K562 (cell line): Measurements from ENCODE around the gene ZW10. TPM values are rescaled to one million over a fixed set of nuclear protein-coding genes. Genes with fewer than 3 reads are reported as not detected.

Source experiments
- ATAC-seq: fragments of 200-7000 bp; cut with Tn5 transposase; 3 replicates; pipeline ENCODE4 v1.9.1; 2020; ENCODE audit warnings: moderate library complexity
- BruUV-seq: library from RNA; stranded (reverse); fragments of 400-500 nt; replicated peaks from 2 replicates; lab custom pipeline; 2021; lab: Mats Ljungman, UMichigan
- CTCF ChIA-PET: fragments of 300-600 bp; formaldehyde crosslinking; extraction: SDS; loops from one replicate; lab custom pipeline; 2021; ENCODE audit warnings: low intra/inter-chr PET ratio; lab: Yijun Ruan, JAX
- POLR2A ChIA-PET: fragments of 300-600, 350-650 bp; sonication (Branson Sonifier 250); formaldehyde crosslinking; extraction: SDS; loops from one replicate; lab custom pipeline; 2021; ENCODE audit warnings: antibody characterized with exemption, inconsistent platforms; lab: Yijun Ruan, JAX
- DNase-seq, 4 experiments: peaks; one replicate each; pipeline versions ENCODE4 v3.0.0 to v3.0.0-alpha.2; 2011 to 2018; ENCODE audit warnings: low spot score in 3 of 4, mixed read lengths in 3 of 4; ENCODE audit errors: extremely low read depth in 1 of 4
- FAIRE-seq: peaks from 2 replicates; lab custom pipeline; 2011; peaks lifted over from hg19 to GRCh38; lab: Jason Lieb, UNC
- H2AFZ ChIP-seq: 2 replicates; pipeline ENCODE4 v1.6.0; 2011; ENCODE audit warnings: low read depth, low read length, control low read depth, inconsistent platforms
- H3K27ac ChIP-seq: fragments of 200-600 bp; 3 replicates; pipeline ENCODE4 v1.8.0; 2011; ENCODE audit warnings: low read depth, mild to moderate bottlenecking, control low read depth, inconsistent platforms, low read length, moderate library complexity, mixed read lengths; ENCODE audit errors: extremely low read depth
- H3K27me3 ChIP-seq, 2 experiments: fragments of 300-600 bp in 1 of 2; 2 replicates in 1 of 2; 3 replicates in 1 of 2; pipeline versions ENCODE4 v1.6.0 to v1.8.0; 2011; ENCODE audit warnings: inconsistent platforms in 2 of 2, low read length in 2 of 2, mild to moderate bottlenecking in 1 of 2, mixed read lengths in 1 of 2, moderate library complexity in 1 of 2; ENCODE audit not compliant: control insufficient read depth in 2 of 2, insufficient read depth in 2 of 2
- H3K36me3 ChIP-seq: fragments of 300-600 bp; 3 replicates; pipeline ENCODE4 v1.8.0; 2011; ENCODE audit warnings: mild to moderate bottlenecking, low read length, inconsistent platforms; ENCODE audit not compliant: control insufficient read depth, insufficient read depth
- H3K4me1 ChIP-seq, 2 experiments: fragments of 200-600 bp in 1 of 2; replicated peaks in 1 of 2; 2 replicates in 1 of 2; 3 replicates in 1 of 2; pipeline versions ENCODE4 v1.5.1 to v1.8.0; 2011; ENCODE audit warnings: inconsistent platforms in 2 of 2, low read length in 2 of 2, mild to moderate bottlenecking in 1 of 2, mixed read lengths in 1 of 2, moderate library complexity in 1 of 2; ENCODE audit not compliant: control insufficient read depth in 2 of 2, insufficient read depth in 2 of 2
- H3K4me2 ChIP-seq: 2 replicates; pipeline ENCODE4 v1.6.1; 2011; ENCODE audit warnings: low read length, control low read depth, inconsistent platforms, mixed read lengths; ENCODE audit not compliant: insufficient read depth
- H3K4me3 ChIP-seq: fragments of 200-600 bp; sonication (generic), shearing (Covaris generic); 2 replicates; pipeline ENCODE4 v1.5.1; 2016; ENCODE audit warnings: control low read depth, inconsistent platforms
- H3K79me2 ChIP-seq: fragments of 200-600 bp; 3 replicates; pipeline ENCODE4 v1.8.0; 2011; ENCODE audit warnings: low read length, inconsistent platforms; ENCODE audit not compliant: control insufficient read depth, insufficient read depth
- H3K9ac ChIP-seq, 2 experiments: 2 replicates each; pipeline versions ENCODE4 v1.6.0 to v1.6.1; 2011; ENCODE audit warnings: low read depth in 2 of 2, low read length in 2 of 2, control low read depth in 1 of 2, inconsistent platforms in 1 of 2, mild to moderate bottlenecking in 1 of 2, mixed read lengths in 1 of 2; ENCODE audit not compliant: insufficient read depth in 1 of 2
- H3K9me1 ChIP-seq: one replicate; pipeline ENCODE4 v1.6.0; 2011; ENCODE audit warnings: inconsistent platforms, mild to moderate bottlenecking, low read length, moderate library complexity; ENCODE audit not compliant: control insufficient read depth, insufficient read depth
- H3K9me3 ChIP-seq: replicated peaks from 2 replicates; pipeline ENCODE4 v1.5.1; 2011; ENCODE audit warnings: low read depth, low read length, inconsistent platforms; ENCODE audit not compliant: control insufficient read depth, insufficient read depth
- H4K20me1 ChIP-seq: replicated peaks from 2 replicates; pipeline ENCODE4 v1.6.1; 2011; ENCODE audit warnings: low read length, inconsistent platforms, mixed read lengths; ENCODE audit not compliant: control insufficient read depth, insufficient read depth
- CEBPB ChIP-seq: fragments of 450-650 bp; IDR thresholded peaks from 2 replicates; pipeline ENCODE4 v1.6.1; 2016; ENCODE audit warnings: missing genetic modification characterization, missing compliant biosample characterization
- CREB5 ChIP-seq: fragments of 250-450 bp; sonication (Bioruptor Pico); IDR thresholded peaks from 2 replicates; pipeline ENCODE4 v1.5.0; 2020; ENCODE audit warnings: mild to moderate bottlenecking
- CREBBP ChIP-seq: IDR thresholded peaks from one replicate; pipeline ENCODE4 v1.6.1; 2012; ENCODE audit warnings: low read depth, mild to moderate bottlenecking, control low read depth, inconsistent platforms, low read length
- DNMT1 ChIP-seq: fragments of 450-650 bp; IDR thresholded peaks from 2 replicates; pipeline ENCODE4 v1.6.1; 2016; ENCODE audit warnings: antibody characterized with exemption, mild to moderate bottlenecking
- EGR1 ChIP-seq: fragments of 450-650 bp; conservative IDR thresholded peaks from 2 replicates; pipeline ENCODE4 v1.6.1; 2017; ENCODE audit warnings: mild to moderate bottlenecking
- GATAD2A ChIP-seq: fragments of 450-650 bp; IDR thresholded peaks from 2 replicates; pipeline ENCODE4 v1.6.1; 2017
- HDGF ChIP-seq: fragments of 450-650 bp; IDR thresholded peaks from 2 replicates; pipeline ENCODE4 v1.6.1; 2016
- HNRNPL ChIP-seq: fragments of 200-400 bp; formaldehyde crosslinking; IDR thresholded peaks from 2 replicates; pipeline ENCODE4 v1.6.1; 2017; ENCODE audit warnings: low read depth, mild to moderate bottlenecking, low read length
- MAZ ChIP-seq, 2 experiments: fragments of 450-650 bp in 1 of 2; sonication (generic) in 1 of 2; formaldehyde crosslinking; IDR thresholded peaks in 1 of 2; conservative IDR thresholded peaks in 1 of 2; 2 replicates each; pipeline versions ENCODE4 v1.4.0 to v1.5.0; 2020; ENCODE audit warnings: mild to moderate bottlenecking in 1 of 2, missing genetic modification reagents in 1 of 2
- MTF1 ChIP-seq: fragments of 250-450 bp; sonication (Bioruptor Pico); IDR thresholded peaks from 2 replicates; pipeline ENCODE4 v1.9.0; 2021; ENCODE audit warnings: moderate library complexity, mild to moderate bottlenecking, inconsistent platforms, borderline replicate concordance
- POLR2AphosphoS2 ChIP-seq: IDR thresholded peaks from 2 replicates; pipeline ENCODE4 v1.6.1; 2012; ENCODE audit warnings: low read length, improper control_type of control experiment
- SNAPC5 ChIP-seq: fragments of 250-450 bp; sonication (Bioruptor Pico); IDR thresholded peaks from 2 replicates; pipeline ENCODE4 v1.8.0; 2021; ENCODE audit warnings: moderate library complexity, mild to moderate bottlenecking, inconsistent platforms
- TCFL5 ChIP-seq: fragments of 250-450 bp; sonication (Bioruptor Pico); conservative IDR thresholded peaks from 2 replicates; pipeline ENCODE4 v1.6.1; 2021; ENCODE audit warnings: mild to moderate bottlenecking, moderate library complexity, matching md5 sums
- XRCC3 ChIP-seq: fragments of 450-650 bp; IDR thresholded peaks from 2 replicates; pipeline ENCODE4 v1.6.1; 2017; ENCODE audit warnings: mild to moderate bottlenecking, moderate library complexity
- ZMIZ1 ChIP-seq, 2 experiments: fragments of 150-350 bp in 1 of 2; IDR thresholded peaks; 2 replicates each; pipeline ENCODE4 v1.6.1; 2012 to 2016; ENCODE audit warnings: low read depth in 2 of 2, low read length in 2 of 2, mild to moderate bottlenecking in 1 of 2, moderate library complexity in 1 of 2
- ZNF354B ChIP-seq: fragments of 250-450 bp; sonication (Bioruptor Pico); IDR thresholded peaks from 2 replicates; pipeline ENCODE4 v1.4.0; 2020
- ZNF444 ChIP-seq: fragments of 250-450 bp; sonication (Bioruptor Pico); IDR thresholded peaks from 2 replicates; pipeline ENCODE4 v1.4.0; 2020; ENCODE audit warnings: mild to moderate bottlenecking, moderate library complexity
- WGBS: fragments of 100-300 bp; shearing (Covaris generic); methylation state at CpG from one replicate; pipeline ENCODE4 v1.1.6; 2016; ENCODE audit warnings: low coverage, mixed read lengths; ENCODE audit not compliant: insufficient coverage; ENCODE audit errors: missing lambda C conversion rate; 5-methylcytosine and 5-hydroxymethylcytosine counted together
- in situ Hi-C: fragments of 300-500 bp; cut with MboI; formaldehyde crosslinking; loops from 4 replicates; pipeline ENCODE4 v1.15.0; 2018; ENCODE audit warnings: inconsistent platforms, mixed read lengths
- intact Hi-C: fragments of 100-400 bp; cut with micrococcal nuclease; formaldehyde crosslinking; loops from 2 replicates; pipeline ENCODE4 v1.14.2; 2022
- polyA plus RNA-seq, 8 experiments: library from polyadenylated mRNA; depleted of rRNA in 4 of 8; stranded (reverse) in 5 of 8; unstranded in 3 of 8; fragments of >200 nt; fragmentation: Nextera tagmentation in 2 of 8; fragmentation: Illumina TruSeq in 1 of 8; extraction: Ambion mirVana in 2 of 8; extraction: Trizol in 1 of 8; gene quantifications; 2 replicates each; pipeline versions ENCODE4 v1.2.1 to v1.2.3, GENCODE V29; 2011 to 2014; ENCODE audit warnings: inconsistent platforms in 1 of 8, missing spikeins in 1 of 8
- total RNA-seq, 7 experiments: library from RNA; depleted of rRNA in 6 of 7; stranded (reverse); fragments of >200 nt in 6 of 7; fragmentation: Illumina TruSeq in 2 of 7; extraction: Trizol in 2 of 7; gene quantifications; 2 replicates each; pipeline versions ENCODE4 v1.2.1 to v1.2.3, GENCODE V29; 2011 to 2021; ENCODE audit warnings: low replicate concordance in 1 of 7

The ZW10 gene
- total and polyA plus RNA-seq, 9 of the 15 experiments (the other 6 are each of a cell fraction or from before 2014, with no cell fraction given), result 9.4 to 37.7 (median 25.0) TPM

GRCh38 chr11:113817626-113818025, 44.1 kb upstream of the ZW10 start:
- Histone ChIP-seq H3K79me2 (no peaks in the 10 kb centered on the region), H3K4me3 (no peak overlapping the region), H3K27me3 (no peaks in the 10 kb centered on the region), H3K4me2 (no peak overlapping the region), H4K20me1 (no peaks in the 10 kb centered on the region), H3K36me3 (peaks cover 28% of the 10 kb centered on the region; the same call in 2 of the 3 replicates), H3K9me1 (no peaks in the 10 kb centered on the region), H3K4me1 (no peaks in the 10 kb centered on the region), H3K9ac (no peak overlapping the region), H3K9me3 (no peaks in the 10 kb centered on the region), H2AFZ (no peak overlapping the region), H3K27ac (no peak overlapping the region)
- intact Hi-C loops (no loop called here), in situ Hi-C loops (no loop called here)
- FAIRE-seq (no peak), DNase-seq (no peak), ATAC-seq (no peak)
- TF ChIP-seq CREBBP, result no peak
- TF ChIP-seq XRCC3, result no peak
- TF ChIP-seq TCFL5 (CRISPR knock-in tag), result no peak
- TF ChIP-seq CEBPB (tag), result no peak
- TF ChIP-seq CREB5 (CRISPR knock-in tag), result no peak
- no peak for TF ChIP-seq MTF1
- no peak for TF ChIP-seq GATAD2A
- TF ChIP-seq ZNF444 (CRISPR knock-in tag), result no peak
- TF ChIP-seq HDGF, result no peak
- TF ChIP-seq POLR2AphosphoS2, result no peak
- no peak for TF ChIP-seq ZMIZ1 (IDR thresholded peaks at IDR 0.05; ENCODE audit: low read depth in 2 of 2, low read length in 2 of 2)
- no peak for TF ChIP-seq ZNF354B (CRISPR knock-in tag)
- TF ChIP-seq MAZ (CRISPR knock-in tag; conservative IDR thresholded peaks at IDR 0.05 in 1 of 2, IDR thresholded peaks at IDR 0.05 in 1 of 2), result no peak
- TF ChIP-seq EGR1, result no peak
- TF ChIP-seq HNRNPL, result no peak
- no peak for TF ChIP-seq DNMT1
- no peak for TF ChIP-seq SNAPC5
- 87% methylated on average over 6 of the region's 6 CpGs for WGBS
- CTCF ChIA-PET, result no interaction called here
- POLR2A ChIA-PET, result interaction anchor here (0.7 kb wide), 1 partner anchor 15 kb away, joined by 3 read pairs; no protein-coding TSS in a partner anchor
- BruUV-seq, result no TSS peak
